ENCODE data around the gene FAM181B.
A peak's percentile ranks its signal among the peaks of the same experiment; 100 is the strongest.

FAM181B gene

DNA sequence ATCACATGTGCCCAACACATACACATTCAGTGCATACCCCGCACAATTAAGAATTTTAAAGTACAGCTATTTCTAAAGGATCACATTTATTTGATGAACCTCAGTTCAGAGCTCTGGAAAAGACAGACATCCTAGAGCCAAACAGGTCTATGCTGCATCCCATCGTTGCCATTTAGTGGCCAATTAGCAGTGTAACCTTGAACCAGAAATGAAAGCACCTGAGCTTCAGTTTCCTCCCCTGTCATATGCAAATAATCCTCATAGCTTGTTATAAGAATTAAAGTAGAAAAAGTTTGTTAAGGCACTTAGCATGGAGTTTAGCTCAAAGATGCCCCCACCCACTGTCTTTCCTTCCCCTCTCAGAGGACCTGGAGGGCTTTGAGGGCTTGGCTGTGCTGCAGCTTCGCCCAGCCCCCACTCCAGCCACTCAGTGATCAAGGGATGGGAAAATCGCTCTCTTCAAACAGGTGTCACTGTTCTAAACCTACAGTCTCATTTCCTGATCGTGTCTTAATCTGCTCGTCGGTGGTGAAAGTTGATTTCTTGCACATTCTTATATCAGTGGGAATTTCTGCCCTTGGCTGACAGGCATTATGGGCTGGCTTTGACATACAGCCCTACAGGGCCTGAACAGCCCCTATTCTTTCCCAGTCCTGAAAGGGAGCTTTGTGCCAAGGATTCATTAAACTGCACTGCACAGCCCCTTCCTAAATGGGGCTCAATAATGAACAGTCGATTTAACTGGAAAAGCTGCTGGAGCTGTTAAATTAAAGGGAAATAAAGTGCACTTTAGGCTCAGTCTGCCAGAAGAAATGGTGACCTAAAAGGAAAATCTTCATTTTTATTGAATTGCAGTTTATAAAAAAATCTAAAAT is 23.3 kb upstream of the FAM181B start:
- ATAC-seq (replicated peaks; ENCODE audit: extremely low read depth, poor library complexity, severe bottlenecking), result no peak
- Mint-ChIP-seq H3K4me3 (peak overlapping the region; percentile 43), H3K27ac (ENCODE audit: low read depth) (no peak overlapping the region), H3K36me3 (ENCODE audit: insufficient read depth) (no peaks in the 10 kb centered on the region), H3K27me3 (peaks cover 13% of the 10 kb centered on the region), H3K9me3 (no peaks in the 10 kb centered on the region), H3K4me1 (peaks cover 6% of the 10 kb centered on the region)
- DNase-seq (ENCODE audit: low spot score in 2 of 2), result no peak

DNA sequence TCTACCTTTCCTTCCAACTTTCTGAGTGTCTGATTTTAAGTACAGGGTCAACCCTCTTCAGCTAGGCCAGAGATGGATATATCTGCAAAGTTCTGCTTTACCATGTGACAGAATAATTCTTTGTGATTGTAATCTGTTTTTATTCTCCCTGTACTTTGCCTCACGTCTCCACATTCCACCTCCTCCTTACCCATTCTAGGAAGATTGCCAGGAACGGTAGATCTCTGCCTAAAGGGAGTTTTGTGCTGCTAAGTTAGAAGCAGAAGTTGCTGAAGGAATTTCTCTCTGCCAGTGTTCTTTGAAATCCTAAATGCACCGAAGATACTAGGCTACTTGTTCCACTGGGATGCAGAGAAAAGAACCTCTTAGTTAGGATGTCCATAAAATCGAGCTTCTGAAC is 20.7 kb upstream of the FAM181B start:
- Mint-ChIP-seq H3K27me3 (peaks cover 25% of the 10 kb centered on the region), H3K4me1 (peaks cover 19% of the 10 kb centered on the region), H3K4me3 (no peak overlapping the region), H3K9me3 (no peaks in the 10 kb centered on the region), H3K36me3 (ENCODE audit: insufficient read depth) (no peaks in the 10 kb centered on the region), H3K27ac (ENCODE audit: low read depth) (no peak overlapping the region)
- ATAC-seq (replicated peaks; ENCODE audit: extremely low read depth, poor library complexity, severe bottlenecking) (no peak), DNase-seq (ENCODE audit: low spot score in 2 of 2) (no peak)

DNA sequence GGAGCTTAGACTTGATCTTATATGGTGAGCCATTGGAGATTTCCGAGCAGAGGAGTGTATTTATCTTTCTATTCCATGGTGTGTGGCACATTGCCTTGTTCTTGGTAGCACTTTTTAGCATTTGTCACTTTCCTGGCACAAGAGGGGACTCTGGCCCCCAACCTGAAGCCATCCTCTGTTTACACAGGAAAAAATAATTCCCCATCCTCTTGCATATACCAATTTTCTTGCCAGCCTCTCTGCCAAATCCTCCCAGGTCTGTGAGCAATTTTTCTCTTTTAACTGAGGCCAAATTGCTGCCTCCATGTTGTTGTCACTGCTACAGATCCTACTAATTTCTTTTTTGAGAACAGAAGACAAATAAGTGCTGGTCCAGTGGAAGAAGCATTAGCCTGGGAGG is 20.3 kb upstream of the FAM181B start:
- peaks cover 19% of the 10 kb centered on the region for H3K4me1 Mint-ChIP-seq
- peaks cover 25% of the 10 kb centered on the region for H3K27me3 Mint-ChIP-seq
- DNase-seq (ENCODE audit: low spot score in 2 of 2), result no peak
- ATAC-seq (replicated peaks; ENCODE audit: extremely low read depth, poor library complexity, severe bottlenecking), result no peak
- H3K36me3 Mint-ChIP-seq (ENCODE audit: insufficient read depth), result no peaks in the 10 kb centered on the region
- no peak overlapping the region for H3K4me3 Mint-ChIP-seq
- no peak overlapping the region for H3K27ac Mint-ChIP-seq (ENCODE audit: low read depth)
- H3K9me3 Mint-ChIP-seq, result no peaks in the 10 kb centered on the region

DNA sequence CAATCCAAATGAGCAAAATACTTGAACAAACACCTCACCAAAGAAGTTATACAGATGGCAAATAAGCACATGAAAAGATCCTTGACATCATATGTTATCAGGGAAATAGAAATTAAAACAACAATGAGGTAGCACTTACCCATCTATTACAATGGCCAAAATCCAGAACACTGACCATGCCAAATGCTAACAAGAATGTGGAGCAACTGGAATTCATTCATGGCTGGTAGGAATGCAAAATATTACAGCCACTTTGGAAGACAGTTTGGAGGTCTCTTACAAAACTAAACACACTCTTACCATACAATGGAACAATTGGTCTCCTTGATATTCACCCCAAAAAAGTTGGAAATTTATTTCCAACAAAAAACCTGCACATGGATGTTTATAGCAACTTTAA is 19.1 kb upstream of the FAM181B start:
- H3K9me3 Mint-ChIP-seq, result no peaks in the 10 kb centered on the region
- DNase-seq (ENCODE audit: low spot score in 2 of 2), result no peak
- no peak overlapping the region for H3K4me3 Mint-ChIP-seq
- no peak for ATAC-seq (replicated peaks; ENCODE audit: extremely low read depth, poor library complexity, severe bottlenecking)
- no peaks in the 10 kb centered on the region for H3K36me3 Mint-ChIP-seq (ENCODE audit: insufficient read depth)
- H3K27me3 Mint-ChIP-seq, result peaks cover 25% of the 10 kb centered on the region
- H3K27ac Mint-ChIP-seq (ENCODE audit: low read depth), result no peak overlapping the region
- peaks cover 19% of the 10 kb centered on the region for H3K4me1 Mint-ChIP-seq

DNA sequence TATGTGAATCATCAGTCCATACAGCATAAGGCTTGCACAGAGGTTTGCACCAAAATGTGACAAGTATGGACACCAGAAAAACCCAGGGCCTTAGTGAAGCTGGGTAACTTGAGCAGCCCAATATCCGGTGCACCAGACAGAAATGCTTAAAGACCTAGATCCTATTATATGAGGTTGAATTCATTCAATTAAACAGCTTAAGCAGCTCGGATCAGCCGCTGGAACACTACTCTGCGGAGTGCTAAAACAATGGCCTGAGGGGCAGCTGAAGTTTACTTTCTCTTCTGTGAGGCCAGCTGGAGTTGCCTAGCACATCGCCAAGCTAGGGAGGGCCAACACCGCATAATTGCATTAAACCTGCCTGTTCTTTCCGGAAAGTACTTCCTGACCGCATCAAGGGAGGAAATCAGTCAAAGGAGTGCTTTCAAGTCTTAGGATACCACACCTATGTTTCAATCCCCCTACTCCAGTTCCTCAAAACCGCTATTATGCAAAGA is 17.0 kb upstream of the FAM181B start:
- peaks cover 13% of the 10 kb centered on the region for H3K4me1 Mint-ChIP-seq
- no peak overlapping the region for H3K4me3 Mint-ChIP-seq
- peaks cover 31% of the 10 kb centered on the region for H3K27me3 Mint-ChIP-seq
- no peaks in the 10 kb centered on the region for H3K36me3 Mint-ChIP-seq (ENCODE audit: insufficient read depth)
- no peaks in the 10 kb centered on the region for H3K9me3 Mint-ChIP-seq
- DNase-seq (ENCODE audit: low spot score in 2 of 2) (no peak), ATAC-seq (replicated peaks; ENCODE audit: extremely low read depth, poor library complexity, severe bottlenecking) (no peak)
- H3K27ac Mint-ChIP-seq (ENCODE audit: low read depth), result no peak overlapping the region

DNA sequence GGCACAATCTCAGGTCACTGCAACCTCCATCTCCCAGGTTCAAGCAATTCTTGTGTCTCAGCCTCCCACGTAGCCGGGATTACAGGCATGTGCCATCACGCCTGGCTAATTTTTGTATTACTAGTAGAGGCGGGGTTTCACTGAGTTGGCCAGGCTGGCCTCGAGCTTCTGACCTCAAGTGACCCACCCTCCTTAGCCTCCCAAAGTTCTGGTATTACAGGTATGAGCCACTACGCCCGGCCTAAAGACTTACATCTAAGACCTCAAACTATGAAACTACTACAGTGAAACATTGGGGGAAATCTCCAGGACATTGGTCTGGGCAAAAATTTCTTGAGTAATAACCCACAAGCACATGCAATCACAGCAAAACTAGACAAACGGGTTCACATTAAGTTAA is 13.8 kb upstream of the FAM181B start:
- Mint-ChIP-seq H3K4me1 (peaks cover 13% of the 10 kb centered on the region), H3K27me3 (peaks cover 48% of the 10 kb centered on the region), H3K4me3 (no peak overlapping the region), H3K9me3 (no peaks in the 10 kb centered on the region), H3K36me3 (ENCODE audit: insufficient read depth) (no peaks in the 10 kb centered on the region), H3K27ac (ENCODE audit: low read depth) (no peak overlapping the region)
- ATAC-seq (replicated peaks; ENCODE audit: extremely low read depth, poor library complexity, severe bottlenecking), result no peak
- DNase-seq (ENCODE audit: low spot score in 2 of 2), result no peak

DNA sequence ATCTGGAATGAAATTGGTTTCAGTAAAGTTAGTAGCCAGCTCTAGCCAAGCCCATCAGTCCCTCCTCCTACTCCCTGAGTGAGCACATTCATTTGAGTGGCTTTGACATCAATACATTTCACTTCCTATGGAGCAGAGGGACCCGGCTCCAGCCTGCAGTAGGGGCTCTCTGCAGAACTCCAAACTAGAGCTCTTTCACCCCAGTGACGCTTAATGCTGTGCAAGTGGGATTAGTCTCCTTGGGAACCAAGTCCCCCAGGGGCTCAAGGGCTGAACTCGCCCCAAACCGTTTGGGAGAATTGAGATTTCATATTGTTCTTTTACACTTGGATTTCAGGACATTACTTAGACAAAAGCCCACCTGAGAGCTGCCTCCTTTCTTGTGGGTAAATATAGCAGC is 4.4 kb upstream of the FAM181B start:
- DNase-seq (ENCODE audit: low spot score in 2 of 2) (no peak), ATAC-seq (replicated peaks; ENCODE audit: extremely low read depth, poor library complexity, severe bottlenecking) (no peak)
- Mint-ChIP-seq H3K9me3 (no peaks in the 10 kb centered on the region), H3K36me3 (ENCODE audit: insufficient read depth) (no peaks in the 10 kb centered on the region), H3K27me3 (peaks cover 93% of the 10 kb centered on the region), H3K4me1 (no peaks in the 10 kb centered on the region), H3K27ac (ENCODE audit: low read depth) (no peak overlapping the region), H3K4me3 (no peak overlapping the region)

DNA sequence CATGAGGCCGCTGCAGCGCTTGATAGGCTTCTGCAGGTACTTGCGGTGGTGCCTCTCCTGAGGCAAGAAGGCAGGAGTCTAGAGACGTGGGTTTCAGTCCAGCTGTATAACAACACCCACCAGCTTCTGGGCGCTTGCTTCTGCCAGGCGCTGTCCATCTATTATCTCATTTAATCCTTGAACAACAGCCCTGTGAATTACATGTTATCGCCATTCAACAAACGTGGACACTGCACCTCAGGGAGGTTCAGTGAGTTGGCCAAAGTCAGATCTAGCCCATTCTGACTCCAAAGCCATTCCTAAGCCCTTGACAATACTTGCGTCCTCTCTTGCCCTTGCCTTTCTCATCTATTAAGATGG is 436 bp upstream of the FAM181B start:
- Mint-ChIP-seq H3K4me3 (peak overlapping the region; percentile 58), H3K9me3 (no peaks in the 10 kb centered on the region), H3K36me3 (ENCODE audit: insufficient read depth) (no peaks in the 10 kb centered on the region), H3K27ac (ENCODE audit: low read depth) (no peak overlapping the region), H3K27me3 (peaks cover 90% of the 10 kb centered on the region), H3K4me1 (no peaks in the 10 kb centered on the region)
- DNase-seq (ENCODE audit: low spot score in 2 of 2) (no peak), ATAC-seq (replicated peaks; ENCODE audit: extremely low read depth, poor library complexity, severe bottlenecking) (no peak)

DNA sequence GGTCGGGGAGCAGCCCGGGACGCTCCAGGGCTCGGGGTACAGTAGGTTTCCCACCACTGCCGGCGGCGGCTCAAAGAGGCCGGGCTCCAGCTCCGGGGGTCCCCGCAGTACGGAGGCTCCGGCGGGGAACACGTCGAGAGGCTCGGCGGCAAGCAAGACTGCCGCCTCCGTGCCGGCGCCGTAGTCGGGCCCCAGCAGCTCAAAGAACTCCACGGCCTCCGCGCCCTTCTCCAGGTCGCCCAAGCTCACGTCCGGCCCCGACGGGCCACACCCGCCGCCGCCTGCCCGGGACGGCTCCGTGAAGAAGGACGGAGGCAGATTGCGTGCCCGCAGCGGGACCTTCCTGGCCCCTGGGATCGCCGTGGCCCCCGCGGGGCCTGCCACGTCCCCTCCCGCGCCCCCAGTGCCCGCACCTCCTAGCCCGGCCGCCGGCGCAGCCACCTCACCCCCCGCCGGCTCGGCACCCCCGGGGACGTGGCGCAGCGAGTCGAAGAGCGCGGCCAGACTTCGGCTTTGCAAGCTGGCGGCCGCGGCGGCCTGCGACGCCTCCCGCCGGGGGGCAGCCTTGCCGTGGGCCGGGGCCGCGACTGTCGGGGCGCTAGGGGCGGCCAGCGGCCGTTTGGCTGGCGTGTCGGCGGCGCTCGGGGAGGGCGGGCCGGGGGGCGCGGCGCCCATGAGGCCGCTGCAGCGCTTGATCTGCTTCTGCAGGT is 775 bp downstream of the FAM181B start:
- no peaks in the 10 kb centered on the region for H3K9me3 Mint-ChIP-seq
- no peaks in the 10 kb centered on the region for H3K36me3 Mint-ChIP-seq (ENCODE audit: insufficient read depth)
- ATAC-seq (replicated peaks; ENCODE audit: extremely low read depth, poor library complexity, severe bottlenecking), result no peak

DNA sequence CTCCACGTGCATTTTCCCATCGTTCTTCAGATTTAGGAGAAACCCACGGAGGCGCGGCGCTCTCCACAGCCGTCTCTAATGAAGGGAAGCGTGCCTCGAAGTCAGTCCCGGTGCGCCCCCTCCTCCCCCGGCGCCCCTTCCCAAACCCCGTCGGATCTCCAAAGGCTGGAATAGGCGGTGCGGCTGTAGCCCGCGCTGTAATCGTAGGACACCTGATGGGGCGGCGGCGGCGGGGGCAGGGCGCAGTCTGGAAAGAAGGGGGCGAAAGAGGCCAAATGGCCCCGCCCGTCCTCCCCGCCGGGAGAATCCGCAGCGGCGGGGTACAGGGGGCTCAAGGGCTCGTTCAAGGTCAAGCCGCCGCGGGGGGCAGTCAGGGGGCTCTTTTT is 1.3 kb downstream of the FAM181B start:
- Mint-ChIP-seq H3K27me3 (peaks cover 85% of the 10 kb centered on the region), H3K4me1 (no peaks in the 10 kb centered on the region), H3K36me3 (ENCODE audit: insufficient read depth) (no peaks in the 10 kb centered on the region), H3K4me3 (peak overlapping the region; percentile 12), H3K9me3 (no peaks in the 10 kb centered on the region), H3K27ac (ENCODE audit: low read depth) (no peak overlapping the region)
- ATAC-seq (replicated peaks; ENCODE audit: extremely low read depth, poor library complexity, severe bottlenecking) (no peak), DNase-seq (ENCODE audit: low spot score in 2 of 2) (no peak)

More for the DNA sequence above, 775 bp downstream of the FAM181B start:
- no peaks in the 10 kb centered on the region for H3K4me1 Mint-ChIP-seq
- DNase-seq (ENCODE audit: low spot score in 2 of 2), result no peak
- no peak overlapping the region for H3K27ac Mint-ChIP-seq (ENCODE audit: low read depth)
- peak overlapping the region; percentile 58 for H3K4me3 Mint-ChIP-seq
- peaks cover 85% of the 10 kb centered on the region for H3K27me3 Mint-ChIP-seq

DNA sequence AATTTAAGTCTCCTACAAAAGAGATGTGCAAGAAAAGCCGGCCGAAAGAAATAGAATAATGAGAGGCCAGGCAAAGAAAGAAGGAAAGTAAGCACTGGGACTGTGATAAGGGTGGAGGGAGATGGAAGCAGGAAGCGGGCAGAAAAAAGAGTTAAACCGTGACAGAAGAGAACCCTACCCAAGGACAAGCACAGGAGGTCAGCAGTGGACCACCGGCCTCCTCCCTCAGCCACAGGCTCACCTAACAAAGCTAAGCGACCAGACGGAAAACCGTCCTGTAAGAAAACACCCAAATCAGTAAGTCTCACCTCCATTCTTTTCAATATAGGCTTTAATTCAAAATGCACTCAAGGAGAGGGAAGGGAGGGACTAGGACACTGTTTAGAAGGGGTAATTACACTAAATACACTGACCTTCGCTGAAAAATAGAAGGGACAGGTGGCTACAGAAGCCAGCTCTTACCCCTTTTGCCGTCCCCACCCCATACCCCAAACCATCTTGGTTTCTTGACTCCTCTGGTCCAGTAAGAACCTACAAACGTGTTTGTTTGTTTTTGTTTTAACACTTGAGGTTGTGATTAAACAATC is 1.9 kb downstream of the FAM181B start:
- ATAC-seq (replicated peaks; ENCODE audit: extremely low read depth, poor library complexity, severe bottlenecking) (no peak), DNase-seq (ENCODE audit: low spot score in 2 of 2) (no peak)
- no peak overlapping the region for H3K27ac Mint-ChIP-seq (ENCODE audit: low read depth)
- no peaks in the 10 kb centered on the region for H3K36me3 Mint-ChIP-seq (ENCODE audit: insufficient read depth)
- no peaks in the 10 kb centered on the region for H3K9me3 Mint-ChIP-seq
- peak overlapping the region; percentile 9 for H3K4me3 Mint-ChIP-seq
- H3K27me3 Mint-ChIP-seq, result peaks cover 85% of the 10 kb centered on the region
- no peaks in the 10 kb centered on the region for H3K4me1 Mint-ChIP-seq

DNA sequence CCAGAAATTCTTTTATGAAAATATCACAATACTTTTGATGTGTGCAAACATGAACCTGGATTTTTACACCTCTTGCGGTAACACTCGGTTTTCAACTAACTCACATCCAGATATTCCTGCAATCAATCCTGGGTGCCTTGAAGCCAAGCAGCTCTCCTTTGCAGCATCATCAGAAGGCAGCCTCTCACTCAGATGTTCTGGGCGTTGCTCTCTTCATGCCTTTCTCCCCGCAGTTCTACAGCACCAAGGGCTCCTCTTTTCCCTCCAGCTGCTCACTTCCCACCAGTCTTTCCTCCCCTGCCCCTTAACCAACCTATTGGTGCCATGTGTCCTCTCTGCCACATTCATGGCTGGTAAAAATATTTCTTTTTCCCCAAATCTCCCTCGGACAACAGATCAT is 2.9 kb downstream of the FAM181B start:
- H3K4me1 Mint-ChIP-seq, result no peaks in the 10 kb centered on the region
- H3K4me3 Mint-ChIP-seq, result no peak overlapping the region
- no peak overlapping the region for H3K27ac Mint-ChIP-seq (ENCODE audit: low read depth)
- ATAC-seq (replicated peaks; ENCODE audit: extremely low read depth, poor library complexity, severe bottlenecking), result no peak
- no peaks in the 10 kb centered on the region for H3K36me3 Mint-ChIP-seq (ENCODE audit: insufficient read depth)
- no peak for DNase-seq (ENCODE audit: low spot score in 2 of 2)
- H3K9me3 Mint-ChIP-seq, result no peaks in the 10 kb centered on the region
- peaks cover 85% of the 10 kb centered on the region for H3K27me3 Mint-ChIP-seq

DNA sequence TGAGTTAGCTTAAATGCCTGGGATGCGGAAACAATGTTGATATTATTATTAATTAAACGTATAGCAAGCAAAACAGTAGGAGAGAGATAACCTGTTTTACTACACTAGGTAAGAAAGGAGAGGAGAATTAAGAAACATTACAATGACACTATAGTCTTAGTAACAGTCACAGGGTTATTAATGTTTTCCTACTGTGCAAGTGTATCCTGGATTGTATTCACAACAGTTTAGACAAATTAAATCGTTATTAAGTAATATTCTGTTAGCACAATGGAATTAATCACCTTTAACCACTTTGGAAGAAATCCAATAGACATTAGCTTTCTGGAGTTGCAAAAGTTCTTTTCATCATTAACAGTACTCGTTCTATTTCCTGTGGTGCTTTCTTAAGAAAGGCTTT is 3.4 kb downstream of the FAM181B start:
- Mint-ChIP-seq H3K4me3 (no peak overlapping the region), H3K27me3 (peaks cover 85% of the 10 kb centered on the region), H3K36me3 (ENCODE audit: insufficient read depth) (no peaks in the 10 kb centered on the region), H3K9me3 (no peaks in the 10 kb centered on the region), H3K27ac (ENCODE audit: low read depth) (no peak overlapping the region), H3K4me1 (no peaks in the 10 kb centered on the region)
- DNase-seq (ENCODE audit: low spot score in 2 of 2), result no peak
- ATAC-seq (replicated peaks; ENCODE audit: extremely low read depth, poor library complexity, severe bottlenecking), result no peak
